Omental fat pad (tissue), 4 donors: ENCODE data around the gene FLOT2. TPM values are rescaled to one million over a fixed set of nuclear protein-coding genes. Genes with fewer than 3 reads are reported as not detected.

Experiments used
- ATAC-seq: fragments of 150-250 bp; one replicate; pipeline ENCODE4 v1.9.1; 2016; ENCODE audit warnings: mild to moderate bottlenecking, moderate library complexity; ENCODE audit not compliant: low FRiP score
- DNase-seq: peaks from one replicate; pipeline ENCODE4 v3.0.0-alpha.2; 2019; ENCODE audit warnings: low spot score
- CTCF ChIP-seq, 3 donors: fragments of 450-650 bp; IDR thresholded peaks; one replicate each; pipeline ENCODE4 v1.5.1; 2016 to 2017; ENCODE audit warnings: antibody characterized with exemption in 3 of 3, mild to moderate bottlenecking in 3 of 3, moderate library complexity in 2 of 3
- total RNA-seq, 4 donors: library from RNA; depleted of rRNA; stranded (reverse); fragments of >200 nt; gene quantifications; one replicate each; pipeline ENCODE4 v1.1.0, GENCODE V29; 2016

FLOT2 gene
- total RNA-seq, 4 donors from 2014 or later = 51.1 to 95.0 (median 68.3) TPM

DNA sequence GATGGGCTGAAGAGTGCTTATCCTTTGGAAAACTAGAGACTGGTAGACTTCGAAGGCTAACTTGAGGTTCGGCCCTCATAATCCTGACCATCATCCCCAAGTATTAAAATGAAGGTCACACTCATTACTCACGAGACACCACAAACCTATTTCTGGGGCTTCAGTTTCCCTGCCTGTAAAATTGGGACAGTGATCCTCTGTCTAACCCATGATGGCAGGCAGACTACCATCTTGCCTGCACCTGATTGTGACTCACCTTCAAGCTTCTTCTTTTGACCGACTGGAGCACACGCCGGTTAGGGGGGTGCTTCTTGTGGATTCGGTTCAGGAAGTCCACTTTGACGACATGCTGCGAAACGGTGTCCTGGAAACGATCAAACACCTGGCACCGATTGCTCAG, 19.5 kb upstream of the FLOT2 start:
- ATAC-seq (no peak), DNase-seq (no peak)
- TF ChIP-seq CTCF (IDR thresholded peaks at IDR 0.05) = no peak

DNA sequence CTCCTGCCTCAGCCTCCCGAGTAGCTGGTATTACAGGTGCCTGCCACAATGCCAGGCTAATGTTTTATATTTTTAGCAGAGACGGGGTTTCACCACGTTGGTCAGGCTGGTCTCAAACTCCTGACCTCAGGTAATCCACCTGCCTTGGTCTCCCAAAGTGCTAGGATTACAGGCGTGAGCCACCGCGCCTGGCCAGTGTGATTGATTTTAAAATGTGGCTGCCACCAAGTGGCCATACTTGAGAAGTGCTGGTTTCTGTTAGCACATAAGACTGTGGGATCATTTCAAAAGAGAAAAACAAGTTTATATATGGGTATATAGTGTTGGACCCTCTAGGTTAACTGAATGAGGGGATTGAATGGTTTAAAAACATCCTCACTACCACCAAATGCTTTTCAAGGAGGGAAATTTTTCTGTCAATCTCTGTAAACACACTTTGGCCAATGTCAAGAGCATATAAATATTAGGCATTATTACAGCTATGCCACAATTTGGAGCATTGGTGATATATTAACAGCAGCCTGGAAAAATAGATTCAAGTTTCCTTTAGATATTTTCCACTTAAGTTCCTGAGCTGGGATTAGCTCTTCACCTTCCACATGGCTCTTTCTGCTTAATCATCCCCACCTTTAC, 18.9 kb upstream of the FLOT2 start:
- DNase-seq (no peak), ATAC-seq (no peak)
- peak in 1 of 3 donors; percentile 30 for TF ChIP-seq CTCF (IDR thresholded peaks at IDR 0.05)

- ATAC-seq = no peak
- TF ChIP-seq CTCF (IDR thresholded peaks at IDR 0.05) = no peak
Measured at GRCh38 chr17:28912938-28913333, 15.4 kb upstream of the FLOT2 start.

DNA sequence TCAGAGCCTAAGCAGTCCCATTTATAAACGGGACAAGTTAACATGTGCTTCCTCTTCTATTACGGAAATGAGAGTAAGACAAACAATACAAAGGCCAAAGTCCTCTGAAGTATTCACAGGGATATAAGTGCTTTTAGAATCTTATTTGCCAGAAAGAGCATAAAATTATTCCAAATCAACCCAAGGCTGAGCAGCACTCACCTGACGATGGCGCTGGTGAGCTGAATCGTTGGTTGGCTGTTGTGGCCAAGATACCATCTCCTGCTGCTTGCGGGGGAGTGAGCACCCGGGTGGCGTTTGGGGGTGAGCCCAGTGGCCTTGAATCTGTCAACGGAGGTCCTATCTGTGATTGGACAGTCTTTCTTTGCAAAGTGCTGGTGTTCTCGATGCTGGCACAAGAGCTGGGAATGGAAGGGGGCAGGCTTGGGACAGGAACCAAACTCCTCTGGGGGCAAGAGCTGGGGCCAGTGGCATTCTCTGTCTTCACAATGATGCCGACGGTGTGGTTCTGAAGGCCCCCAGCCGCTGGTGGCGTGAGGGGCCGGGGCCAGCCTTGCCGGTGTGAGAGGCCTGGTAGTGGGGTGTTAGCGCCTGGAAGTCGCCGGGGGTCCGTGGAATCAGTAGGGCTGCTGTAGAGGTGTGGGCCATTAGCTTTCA, 14.9 kb upstream of the FLOT2 start:
- no peak for TF ChIP-seq CTCF (IDR thresholded peaks at IDR 0.05)
- ATAC-seq (no peak), DNase-seq (no peak)

More at GRCh38 chr17:28912938-28913333, 15.4 kb upstream of the FLOT2 start:
- no peak for DNase-seq

GRCh38 chr17:28911411-28912045, 14.0 kb upstream of the FLOT2 start:
- no peak for ATAC-seq
- no peak for TF ChIP-seq CTCF (IDR thresholded peaks at IDR 0.05)
- no peak for DNase-seq

DNA sequence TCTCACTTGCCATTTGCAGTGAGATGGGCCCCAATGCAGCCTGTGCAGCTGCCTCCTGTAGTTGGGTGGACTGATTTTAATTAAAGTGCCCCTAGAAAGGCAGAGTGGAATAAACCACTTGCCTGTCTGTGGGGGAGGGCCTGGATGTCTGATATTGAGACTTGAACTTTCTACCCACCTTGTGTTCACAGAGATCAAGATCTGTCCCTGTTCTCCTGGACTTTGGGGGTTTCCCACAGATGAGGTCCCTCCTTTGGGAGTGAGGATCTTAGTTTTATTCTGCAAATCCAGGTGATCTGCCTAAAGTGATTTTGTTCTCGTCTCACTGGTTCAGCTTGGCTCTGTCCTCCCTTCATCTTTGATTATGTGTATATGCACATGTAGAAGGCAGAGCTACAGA, 13.0 kb upstream of the FLOT2 start:
- no peak for DNase-seq
- no peak for TF ChIP-seq CTCF (IDR thresholded peaks at IDR 0.05)
- ATAC-seq = no peak
